H1 (cell line): ENCODE data around the gene BSN. TPM values are rescaled to one million over a fixed set of nuclear protein-coding genes. Genes with fewer than 3 reads are reported as not detected.

Experiments
- CTCF ChIA-PET: fragments of 300-600 bp; sonication (Branson Sonifier 250); formaldehyde crosslinking; loops from one replicate; lab custom pipeline; 2021; ENCODE audit not compliant: partially characterized antibody; lab: Charles Lee
- POLR2A ChIA-PET: fragments of 300-600 bp; sonication (Branson Sonifier 250); formaldehyde crosslinking; loops from one replicate; lab custom pipeline; 2021; ENCODE audit warnings: inconsistent platforms; ENCODE audit not compliant: partially characterized antibody; lab: Charles Lee
- DNase-seq, 2 experiments: peaks; one replicate each; pipeline versions ENCODE4 v3.0.0 to v3.0.0-alpha.2; 2010 to 2022; ENCODE audit warnings: low spot score in 2 of 2, low read depth in 1 of 2, mixed read lengths in 1 of 2
- FAIRE-seq: peaks from 2 replicates; lab custom pipeline; 2011; peaks lifted over from hg19 to GRCh38; lab: Jason Lieb, UNC
- H2AFZ ChIP-seq: 2 replicates; pipeline ENCODE4 v1.8.1; 2012; ENCODE audit warnings: low read length, inconsistent platforms
- H2AK5ac ChIP-seq: 2 replicates; pipeline ENCODE4 v1.6.1; 2013; ENCODE audit warnings: low read depth, low read length
- H2BK120ac ChIP-seq: replicated peaks from 2 replicates; pipeline ENCODE3; 2013; ENCODE audit warnings: low read depth, low read length, inconsistent platforms
- H2BK12ac ChIP-seq: 2 replicates; pipeline ENCODE4 v1.6.1; 2013; ENCODE audit warnings: low read depth, low read length
- H2BK15ac ChIP-seq: 2 replicates; pipeline ENCODE4 v1.6.1; 2013; ENCODE audit warnings: low read length
- H2BK20ac ChIP-seq: 2 replicates; pipeline ENCODE4 v1.6.1; 2013; ENCODE audit warnings: low read length
- H2BK5ac ChIP-seq: 2 replicates; pipeline ENCODE4 v1.6.1; 2013; ENCODE audit warnings: low read depth, low read length
- H3K14ac ChIP-seq: 2 replicates; pipeline ENCODE4 v1.6.1; 2013; ENCODE audit warnings: inconsistent platforms; ENCODE audit not compliant: insufficient read length
- H3K18ac ChIP-seq: 2 replicates; pipeline ENCODE4 v1.6.1; 2013; ENCODE audit warnings: low read length; ENCODE audit errors: extremely low read depth
- H3K23ac ChIP-seq: 2 replicates; pipeline ENCODE4 v1.6.1; 2013; ENCODE audit warnings: inconsistent platforms; ENCODE audit not compliant: insufficient read length
- H3K23me2 ChIP-seq: 2 replicates; pipeline ENCODE4 v1.6.1; 2013; ENCODE audit warnings: low read depth, low read length
- H3K27ac ChIP-seq: 2 replicates; pipeline ENCODE4 v1.6.1; 2011; ENCODE audit warnings: low read depth, low read length, inconsistent platforms
- H3K27me3 ChIP-seq, 4 experiments: replicated peaks in 1 of 4; 1 replicate in 1 of 4; 2 replicates in 3 of 4; pipeline versions ENCODE4 v1.6.1 to v1.8.1; 2011 to 2013; ENCODE audit warnings: low read length in 3 of 4, mild to moderate bottlenecking in 3 of 4, inconsistent platforms in 2 of 4, mixed read lengths in 2 of 4, moderate library complexity in 1 of 4; ENCODE audit not compliant: control insufficient read depth in 3 of 4, insufficient read depth in 3 of 4; ENCODE audit errors: extremely low read depth in 1 of 4
- H3K36me3 ChIP-seq, 4 experiments: 2 replicates each; pipeline versions ENCODE4 v1.6.1 to v1.8.1; 2011 to 2013; ENCODE audit warnings: mild to moderate bottlenecking in 4 of 4, low read length in 3 of 4, moderate library complexity in 2 of 4, control low read depth in 1 of 4, inconsistent platforms in 1 of 4; ENCODE audit not compliant: insufficient read depth in 4 of 4, control insufficient read depth in 2 of 4
- H3K4ac ChIP-seq: replicated peaks from 2 replicates; pipeline ENCODE3; 2013; ENCODE audit warnings: low read length, low read depth, mixed read lengths, inconsistent platforms; ENCODE audit not compliant: insufficient read length
- H3K4me1 ChIP-seq, 4 experiments: replicated peaks in 1 of 4; 1 replicate in 1 of 4; 2 replicates in 3 of 4; pipeline versions ENCODE4 v1.6.1 to v1.8.1; 2011 to 2013; ENCODE audit warnings: low read length in 3 of 4, inconsistent platforms in 2 of 4, mixed read lengths in 1 of 4; ENCODE audit not compliant: insufficient read depth in 4 of 4, control insufficient read depth in 3 of 4
- H3K4me2 ChIP-seq, 2 experiments: 2 replicates each; pipeline versions ENCODE4 v1.6.1 to v1.8.1; 2011 to 2013; ENCODE audit warnings: low read depth in 2 of 2, low read length in 2 of 2, control low read depth in 1 of 2, inconsistent platforms in 1 of 2, mild to moderate bottlenecking in 1 of 2; ENCODE audit not compliant: insufficient read depth in 1 of 2
- H3K4me3 ChIP-seq, 4 experiments: fragments of 200-600, 300-600 bp in 1 of 4; sonication (generic), shearing (Covaris generic), sonication (Bioruptor Twin) in 1 of 4; 2 replicates each; pipeline versions ENCODE4 v1.5.1 to v1.8.1; 2011 to 2016; ENCODE audit warnings: low read length in 4 of 4, low read depth in 3 of 4, control low read depth in 2 of 4, inconsistent platforms in 2 of 4, mild to moderate bottlenecking in 2 of 4, mixed read lengths in 1 of 4, moderate library complexity in 1 of 4; ENCODE audit not compliant: insufficient read depth in 2 of 4; ENCODE audit errors: extremely low read depth in 1 of 4
- H3K56ac ChIP-seq: replicated peaks from 2 replicates; pipeline ENCODE3; 2013; ENCODE audit warnings: low read depth, mild to moderate bottlenecking, mixed read lengths, low read length, inconsistent platforms; ENCODE audit not compliant: insufficient read length
- H3K79me1 ChIP-seq: 2 replicates; pipeline ENCODE4 v1.6.1; 2013; ENCODE audit warnings: low read depth, low read length, control low read depth
- H3K79me2 ChIP-seq, 2 experiments: 2 replicates each; pipeline versions ENCODE4 v1.6.1 to v1.8.1; 2012 to 2013; ENCODE audit warnings: low read length in 2 of 2, mild to moderate bottlenecking in 2 of 2, inconsistent platforms in 1 of 2; ENCODE audit not compliant: insufficient read depth in 2 of 2, control insufficient read depth in 1 of 2
- H3K9ac ChIP-seq, 4 experiments: replicated peaks in 1 of 4; 1 replicate in 1 of 4; 2 replicates in 3 of 4; pipeline versions ENCODE4 v1.6.1 to v1.8.1; 2011 to 2013; ENCODE audit warnings: low read depth in 3 of 4, low read length in 3 of 4, control low read depth in 2 of 4, mild to moderate bottlenecking in 2 of 4, moderate library complexity in 2 of 4, inconsistent platforms in 1 of 4; ENCODE audit errors: extremely low read depth in 1 of 4
- H3K9me3 ChIP-seq, 2 experiments: 2 replicates each; pipeline versions ENCODE4 v1.6.1 to v1.8.1; 2012 to 2013; ENCODE audit warnings: mild to moderate bottlenecking in 2 of 2, moderate library complexity in 2 of 2, control low read depth in 1 of 2, inconsistent platforms in 1 of 2, low read depth in 1 of 2, low read length in 1 of 2, mixed read lengths in 1 of 2; ENCODE audit not compliant: insufficient read depth in 2 of 2
- H4K20me1 ChIP-seq, 2 experiments: replicated peaks in 1 of 2; 2 replicates each; pipeline versions ENCODE3 to v1.8.1; 2011 to 2013; ENCODE audit warnings: inconsistent platforms in 2 of 2, low read length in 2 of 2, mild to moderate bottlenecking in 1 of 2; ENCODE audit not compliant: insufficient read depth in 2 of 2, control insufficient read depth in 1 of 2
- H4K5ac ChIP-seq: 2 replicates; pipeline ENCODE4 v1.6.1; 2013; ENCODE audit warnings: low read length, low read depth, mixed read lengths, inconsistent platforms; ENCODE audit not compliant: insufficient read length
- H4K8ac ChIP-seq: 2 replicates; pipeline ENCODE4 v1.8.0; 2013; ENCODE audit warnings: mild to moderate bottlenecking, moderate library complexity, low read length, inconsistent platforms; ENCODE audit not compliant: insufficient read depth; ENCODE audit errors: extremely low read depth
- H4K91ac ChIP-seq: replicated peaks from 2 replicates; pipeline ENCODE3; 2013; ENCODE audit warnings: low read length, mixed read lengths, inconsistent platforms; ENCODE audit not compliant: insufficient read length
- ATF3 ChIP-seq: IDR thresholded peaks from 2 replicates; pipeline ENCODE4 v1.6.1; 2011; ENCODE audit warnings: low read depth, mild to moderate bottlenecking, low read length; ENCODE audit not compliant: insufficient read depth
- BRCA1 ChIP-seq: IDR thresholded peaks from 2 replicates; pipeline ENCODE4 v1.6.1; 2012; ENCODE audit warnings: low read depth, low read length, improper control_type of control experiment
- EP300 ChIP-seq, 2 experiments: IDR thresholded peaks; 1 replicate in 1 of 2; 2 replicates in 1 of 2; pipeline ENCODE4 v1.6.1; 2011 to 2012; ENCODE audit warnings: low read depth in 2 of 2, low read length in 2 of 2, mild to moderate bottlenecking in 2 of 2, borderline replicate concordance in 1 of 2, inconsistent platforms in 1 of 2, moderate library complexity in 1 of 2
- HDAC2 ChIP-seq, 2 experiments: fragments of 300-600 bp in 1 of 2; sonication (generic) in 1 of 2; IDR thresholded peaks; 2 replicates each; pipeline ENCODE4 v1.6.1; 2011 to 2012; ENCODE audit warnings: low read depth in 2 of 2, low read length in 2 of 2, mild to moderate bottlenecking in 2 of 2, moderate library complexity in 2 of 2, borderline replicate concordance in 1 of 2, inconsistent platforms in 1 of 2
- POLR2AphosphoS5 ChIP-seq: IDR thresholded peaks from 2 replicates; pipeline ENCODE4 v1.6.1; 2011; ENCODE audit warnings: low read depth, low read length
- SAP30 ChIP-seq: fragments of 300-600 bp; sonication (generic); IDR thresholded peaks from 2 replicates; pipeline ENCODE4 v1.7.1; 2012; ENCODE audit warnings: low read length, moderate library complexity, mild to moderate bottlenecking, inconsistent platforms; ENCODE audit not compliant: insufficient read depth, insufficient replicate concordance
- SP2 ChIP-seq: IDR thresholded peaks from 2 replicates; pipeline ENCODE4 v1.6.1; 2012; ENCODE audit warnings: mild to moderate bottlenecking, low read length, inconsistent platforms
- TAF1 ChIP-seq: IDR thresholded peaks from 2 replicates; pipeline ENCODE4 v1.6.1; 2011; ENCODE audit warnings: mild to moderate bottlenecking, low read depth, low read length
- USF2 ChIP-seq: IDR thresholded peaks from 2 replicates; pipeline ENCODE4 v1.6.1; 2011; ENCODE audit warnings: low read length, improper control_type of control experiment
- ZNF274 ChIP-seq: IDR thresholded peaks from 2 replicates; pipeline ENCODE4 v1.7.0; 2012; ENCODE audit warnings: low read length, borderline replicate concordance; ENCODE audit errors: extremely low read depth
- WGBS, 2 experiments: shearing (Covaris generic) in 1 of 2; methylation state at CpG; one replicate each; pipeline versions ENCODE4 v1.1.6 to v1.1.7; 2013 to 2015; ENCODE audit warnings: low lambda C conversion rate in 2 of 2, mixed read lengths in 2 of 2, inconsistent platforms in 1 of 2, low coverage in 1 of 2, missing lambda C conversion rate in 1 of 2; ENCODE audit not compliant: insufficient replicate concordance in 2 of 2, insufficient coverage in 1 of 2, insufficient read length in 1 of 2; ENCODE audit errors: extremely low coverage in 1 of 2, missing lambda C conversion rate in 1 of 2; 5-methylcytosine and 5-hydroxymethylcytosine counted together
- polyA plus RNA-seq, 7 experiments: library from polyadenylated mRNA; depleted of rRNA in 3 of 7; stranded (reverse) in 5 of 7; unstranded in 2 of 7; fragments of >200 nt in 5 of 7; fragments of 200-250 nt in 2 of 7; gene quantifications; 1 replicate in 5 of 7; 2 replicates in 1 of 7; 4 replicates in 1 of 7; pipeline versions ENCODE4 v1.2.1 to v1.2.3, GENCODE V29; 2011 to 2013; ENCODE audit warnings: missing spikeins in 2 of 7, mixed read lengths in 2 of 7
- total RNA-seq: library from RNA; stranded (reverse); fragmentation: NEBNext Ultra II Directional; extraction: Animal tissue kit (Norgen Biotek cat#: 25700); gene quantifications from 2 replicates; pipeline ENCODE4 v1.2.1, GENCODE V29; 2021

BSN gene
- total and polyA plus RNA-seq, 2 of the 8 experiments (the other 6 are each of a cell fraction or from before 2014, with no cell fraction given): 0.60 to 3.0 TPM

GRCh38 chr3:49641921-49642707 is 87.8 kb downstream of the BSN start:
- Histone ChIP-seq H3K27ac (no peak overlapping the region), H2BK5ac (no peak overlapping the region), H3K27me3 (no peaks in the 10 kb centered on the region), H2BK20ac (no peak overlapping the region), H2BK12ac (no peak overlapping the region), H3K79me1 (no peaks in the 10 kb centered on the region), H3K56ac (no peak overlapping the region), H2BK15ac (no peak overlapping the region), H3K14ac (no peak overlapping the region), H3K36me3 (no peaks in the 10 kb centered on the region; a peak in 1 of 8 replicates), H4K5ac (no peak overlapping the region), H3K4me2 (no peak overlapping the region), H2AK5ac (no peak overlapping the region), H3K79me2 (no peaks in the 10 kb centered on the region), H2AFZ (no peak overlapping the region), H3K23ac (no peak overlapping the region), H4K91ac (no peak overlapping the region), H3K4me1 (peaks cover 0 to 3% (median 0%) of the 10 kb centered on the region in 4 experiments; a peak in 1 of 7 replicates), H3K23me2 (no peaks in the 10 kb centered on the region), H3K4ac (no peak overlapping the region), H3K9me3 (no peaks in the 10 kb centered on the region), H3K18ac (no peak overlapping the region), H3K9ac (no peak overlapping the region), H2BK120ac (no peak overlapping the region), H4K20me1 (no peaks in the 10 kb centered on the region), H3K4me3 (no peak overlapping the region), H4K8ac (no peak overlapping the region; the same call in 1 of the 2 replicates)
- FAIRE-seq (no peak), DNase-seq (no peak)
- CTCF ChIA-PET: interaction anchor here (0.6 to 5.1 kb wide), 6 partner anchors 13 to 583 kb away, joined by 3 to 39 read pairs (median 3); no protein-coding TSS in a partner anchor
- WGBS, 2 experiments: 94% methylated on average over 13 of the region's 14 CpGs; no CpG with 5 or more reads in 1 of the 2 experiments
- POLR2A ChIA-PET: no interaction called here
- TF ChIP-seq SAP30 (no peak), USF2 (no peak), POLR2AphosphoS5 (no peak), SP2 (no peak), EP300 (IDR thresholded peaks at IDR 0.05; ENCODE audit: borderline replicate concordance in 1 of 2, low read depth in 2 of 2, low read length in 2 of 2) (no peak), ZNF274 (no peak), TAF1 (no peak), HDAC2 (IDR thresholded peaks at IDR 0.05; ENCODE audit: borderline replicate concordance in 1 of 2, low read depth in 2 of 2, low read length in 2 of 2) (no peak), BRCA1 (no peak), ATF3 (no peak)
